GM21619 (cell line): ENCODE measurements around the gene IMMP1L.

Source experiments
- ATAC-seq: cut with Tn5 transposase; IDR thresholded peaks from one replicate; pipeline ENCODE4 v1.9.1; 2021; ENCODE audit not compliant: unreplicated experiment

IMMP1L gene

DNA sequence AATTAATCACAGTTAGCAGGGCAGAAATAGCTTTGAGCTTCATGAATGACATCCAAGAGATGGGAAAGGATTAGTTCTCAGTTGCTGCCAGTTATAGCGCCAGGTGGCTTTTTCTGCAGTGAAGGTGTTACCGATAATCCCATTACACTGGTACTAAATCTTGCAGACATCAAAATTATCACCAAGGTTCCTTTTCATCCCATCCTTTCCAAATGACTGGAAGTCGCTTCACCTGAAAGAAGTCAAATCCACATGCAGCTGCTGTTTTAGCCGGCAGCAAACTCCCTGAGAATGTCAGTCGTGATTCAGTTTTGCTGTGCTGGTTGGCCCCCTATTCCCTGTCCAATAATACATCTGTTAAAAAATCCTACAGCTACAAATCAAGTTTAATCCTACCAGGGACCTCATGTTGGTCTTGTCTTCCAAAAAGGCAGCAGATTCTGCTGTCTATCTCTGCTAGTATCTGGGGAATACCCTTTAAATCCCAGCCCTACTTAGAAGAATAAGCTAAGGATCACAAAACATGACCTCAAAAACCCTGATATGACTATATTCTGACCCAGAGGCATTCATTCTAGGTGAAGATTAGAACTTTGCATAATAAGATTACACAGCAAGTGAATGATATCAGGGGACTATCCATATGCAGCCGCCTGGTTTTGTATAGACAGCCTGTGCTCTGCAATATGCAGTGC lies 31.7 kb downstream of the IMMP1L start:
- ATAC-seq: no peak

DNA sequence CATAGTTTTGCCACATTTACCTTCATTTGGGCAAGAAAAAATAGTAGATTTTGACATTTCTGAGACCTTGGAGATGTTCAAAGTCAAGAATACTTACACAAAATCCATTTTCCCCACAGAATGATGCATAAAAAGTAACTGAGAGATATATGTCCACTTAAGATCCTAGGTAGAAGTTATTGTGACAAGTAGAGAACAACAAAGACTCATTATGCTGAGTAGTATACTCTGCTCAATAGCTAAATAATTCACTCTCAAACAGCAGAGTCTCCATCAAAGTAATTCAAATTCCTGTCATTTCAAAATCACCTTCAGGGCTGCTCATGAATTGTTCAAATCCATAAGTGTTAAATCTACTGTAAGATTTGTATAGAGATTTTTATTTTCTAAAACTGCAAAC lies 35.3 kb downstream of the IMMP1L start:
- ATAC-seq: no peak

DNA sequence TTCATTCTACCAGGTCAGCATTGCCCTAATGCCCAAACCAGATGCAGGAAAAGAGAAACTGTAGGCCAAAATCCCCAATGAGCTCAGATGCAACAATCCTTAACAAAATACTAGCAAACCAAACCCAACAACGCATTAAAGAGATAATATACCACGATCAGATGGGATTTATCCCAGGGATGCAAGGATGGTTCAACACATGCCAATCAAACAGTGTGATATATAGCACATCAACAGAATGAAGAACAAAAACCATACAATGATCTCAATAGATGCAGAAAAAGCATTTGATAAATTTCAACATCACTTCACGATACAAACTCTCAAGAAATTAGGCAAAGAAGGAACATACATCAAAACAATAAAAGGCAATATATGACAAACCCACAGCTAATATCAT lies 45.0 kb downstream of the IMMP1L start:
- no peak for ATAC-seq

DNA sequence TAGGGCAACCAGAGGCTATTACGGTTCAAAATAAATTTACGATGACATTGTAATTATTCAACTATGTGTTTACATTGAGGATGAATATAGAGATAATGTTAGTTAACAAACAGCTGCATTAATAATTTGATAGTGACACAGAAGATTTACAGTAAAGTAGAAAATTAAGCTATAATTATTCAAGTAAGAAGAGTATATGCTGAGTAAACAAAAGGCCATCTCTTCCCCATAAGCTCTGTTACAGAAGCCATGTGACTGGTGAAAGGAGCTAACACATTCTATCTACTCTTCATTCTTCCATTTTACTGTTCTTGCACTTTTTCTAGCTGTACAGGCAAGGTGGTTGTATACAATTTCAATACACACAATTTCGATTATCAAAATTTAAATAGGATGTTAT lies 54.2 kb downstream of the IMMP1L start:
- ATAC-seq: no peak

DNA sequence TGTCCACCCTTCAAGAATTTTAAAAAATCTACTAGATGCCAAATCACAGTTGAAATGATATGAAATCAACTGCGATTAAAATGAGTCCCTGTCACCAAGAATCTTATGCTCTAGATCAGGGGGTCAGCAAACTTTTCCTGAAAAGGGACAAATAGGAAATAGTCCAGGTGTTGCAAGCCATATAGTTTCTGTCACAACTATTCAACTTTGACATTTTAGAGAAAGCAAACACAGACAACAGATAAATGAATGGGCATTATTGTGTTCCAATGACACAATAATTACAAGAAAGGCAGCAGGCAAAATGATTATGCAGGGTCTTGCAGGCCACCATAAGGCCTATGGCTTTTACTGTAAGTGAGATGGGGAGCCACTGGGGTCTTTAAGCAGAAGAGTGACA lies 58.6 kb downstream of the IMMP1L start:
- ATAC-seq: no peak

DNA sequence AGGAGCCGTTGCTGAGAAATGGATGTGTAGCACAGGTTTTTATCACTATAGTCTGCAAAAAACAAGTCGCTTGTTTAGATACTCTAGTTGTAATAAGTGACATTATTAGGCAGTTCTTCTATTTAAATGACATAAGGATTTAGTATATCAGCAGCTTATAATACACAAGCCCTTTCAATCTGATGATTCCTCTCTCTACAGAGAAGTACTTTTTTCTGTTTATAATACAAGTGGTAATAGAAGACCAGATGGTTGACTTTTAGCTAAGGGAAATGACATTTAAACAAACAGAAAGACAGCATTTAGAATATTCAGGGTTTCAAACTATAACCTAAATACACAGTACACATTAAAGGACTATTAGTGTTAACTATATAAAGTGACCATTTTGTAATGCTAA lies 60.4 kb downstream of the IMMP1L start:
- ATAC-seq: no peak

DNA sequence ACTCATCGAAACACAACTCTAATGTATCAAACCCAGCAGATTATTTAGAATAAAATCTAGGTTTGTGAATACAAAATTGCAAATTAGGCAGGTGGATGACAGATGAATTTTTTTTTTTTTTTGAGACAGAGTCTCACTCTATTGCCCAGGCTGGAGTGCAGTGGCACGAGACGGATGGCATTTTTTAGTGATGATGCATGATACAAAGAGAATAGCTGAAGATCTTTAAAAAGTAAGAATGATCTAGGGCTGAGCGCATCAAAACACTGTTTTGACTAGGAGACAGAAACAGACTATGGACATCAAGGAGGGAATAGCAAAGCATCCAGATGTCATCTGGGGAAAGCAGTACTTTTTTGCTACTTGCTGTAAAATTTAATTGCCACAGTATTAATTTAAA lies 63.8 kb downstream of the IMMP1L start:
- ATAC-seq: no peak

DNA sequence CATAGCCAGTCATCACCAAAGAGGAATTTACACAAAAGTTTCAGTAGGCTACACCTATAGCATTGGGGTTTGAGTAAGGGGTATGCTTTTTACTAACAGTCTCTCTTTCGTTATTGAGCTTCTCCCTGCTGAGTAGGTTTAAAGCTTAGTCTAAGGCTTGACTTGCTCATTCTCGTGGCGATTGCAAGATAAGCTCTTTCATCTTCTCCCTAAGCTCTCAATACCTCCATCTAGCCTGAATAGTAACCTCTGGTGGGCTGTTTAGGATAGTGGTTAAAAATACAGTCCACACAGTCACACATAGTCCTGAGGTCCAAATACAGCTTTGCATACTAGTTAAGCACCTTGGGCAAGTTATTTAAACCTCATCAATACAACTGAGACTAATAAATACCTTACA lies 65.6 kb downstream of the IMMP1L start:
- peak; percentile 47 for ATAC-seq

DNA sequence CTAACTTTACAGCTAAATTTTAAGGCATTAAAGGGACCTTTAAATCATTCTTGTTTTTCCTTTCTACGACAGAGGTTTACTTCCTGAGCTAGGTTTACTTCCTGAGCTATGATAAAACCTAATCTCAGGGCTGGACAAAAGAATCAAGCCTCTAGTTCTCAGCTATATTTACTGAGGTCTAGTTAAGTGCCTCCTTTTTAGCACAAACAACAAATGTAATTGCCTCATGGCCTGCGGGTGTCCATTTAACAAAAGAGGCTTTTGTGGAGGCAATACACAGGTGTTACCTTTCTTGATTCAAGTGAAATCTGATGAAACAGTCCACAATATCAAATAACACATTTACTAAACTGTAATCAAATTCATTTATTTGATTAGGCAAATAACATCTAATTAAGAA lies 67.3 kb downstream of the IMMP1L start:
- ATAC-seq: no peak

DNA sequence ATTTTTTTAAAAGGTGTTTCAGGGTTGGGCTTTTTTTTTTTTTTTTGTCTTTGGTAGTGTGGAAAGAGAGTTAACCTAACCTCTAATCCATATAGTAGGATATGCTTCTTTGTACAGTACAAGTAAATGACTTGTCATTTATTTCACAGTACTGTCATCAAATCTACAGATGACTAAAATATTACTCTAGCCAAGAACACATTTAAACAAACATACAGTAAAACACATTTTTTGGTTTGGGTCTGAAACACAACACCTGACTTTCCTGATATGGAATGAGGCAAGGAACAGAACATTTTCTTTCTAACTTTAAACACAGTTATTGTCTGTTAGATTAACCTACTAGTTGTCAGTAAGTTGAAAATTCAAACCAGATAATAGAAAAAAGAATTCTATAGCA lies 68.1 kb downstream of the IMMP1L start:
- no peak for ATAC-seq

DNA sequence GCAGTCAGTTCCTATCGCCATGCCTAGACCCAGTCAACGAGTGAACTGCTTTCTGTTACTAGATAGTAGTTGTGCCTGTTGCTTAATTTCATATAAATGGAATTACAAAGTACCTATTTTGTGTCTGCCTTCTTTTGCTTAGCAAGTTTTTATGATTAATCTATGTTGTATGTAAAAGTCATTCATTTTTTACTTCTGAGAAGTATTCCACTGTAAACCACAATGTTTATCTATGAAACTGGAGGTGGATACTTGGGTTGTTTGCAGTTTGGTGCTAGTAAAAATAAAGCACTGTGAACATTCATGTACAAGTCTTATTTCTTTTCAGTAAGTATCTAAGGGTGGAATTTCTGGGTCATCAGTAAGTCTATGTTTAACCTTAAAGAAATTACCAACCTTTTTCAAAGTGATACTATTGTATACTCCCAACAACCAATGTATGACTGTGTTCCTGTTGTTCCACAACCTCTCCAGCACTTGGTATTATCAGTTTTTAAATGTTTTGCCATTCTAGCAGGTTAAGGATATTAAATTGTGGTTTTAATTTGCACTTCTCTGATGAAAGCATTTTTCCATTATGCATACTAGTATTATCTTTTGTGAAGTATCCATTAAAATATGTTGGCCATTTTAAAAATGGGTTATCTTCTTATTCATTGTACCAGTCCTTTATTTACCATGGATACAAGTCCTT lies 71.5 kb downstream of the IMMP1L start:
- no peak for ATAC-seq

DNA sequence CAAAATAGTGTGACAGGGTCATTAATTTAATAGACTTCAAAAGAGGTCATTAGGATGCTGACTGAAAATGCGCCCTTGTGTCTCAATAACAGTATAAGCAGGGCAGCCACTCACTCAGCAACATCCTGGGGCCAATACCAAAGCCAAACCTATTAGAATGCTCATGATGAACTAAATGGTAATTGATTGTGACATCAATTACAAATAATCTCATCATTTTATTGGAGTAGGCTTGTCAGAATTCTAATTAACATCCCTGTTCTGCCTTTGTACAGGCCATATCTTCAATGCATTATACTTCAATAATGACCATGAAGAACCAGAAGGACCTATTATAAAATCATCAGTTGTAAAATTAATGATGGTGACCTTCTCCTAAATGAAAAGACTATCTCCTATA lies 75.6 kb downstream of the IMMP1L start:
- ATAC-seq: no peak

DNA sequence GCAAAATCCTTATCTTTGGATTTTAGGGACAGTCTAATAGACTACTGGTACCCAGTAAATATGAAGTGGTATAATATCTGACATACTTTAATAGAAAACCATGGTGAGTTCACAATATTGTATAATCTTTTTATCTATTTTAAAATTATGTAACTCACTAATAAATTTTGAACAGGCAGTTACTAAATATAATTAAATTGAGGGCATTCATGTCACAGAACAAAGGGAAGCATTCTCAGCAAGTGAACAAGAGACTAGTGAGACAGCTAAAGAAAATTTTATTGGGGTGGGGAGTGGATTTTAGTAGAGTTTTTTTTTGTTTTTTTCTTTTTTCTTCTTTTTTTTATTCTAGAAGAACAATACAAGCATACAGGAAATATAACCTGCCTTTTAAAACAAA lies 84.8 kb downstream of the IMMP1L start:
- no peak for ATAC-seq

DNA sequence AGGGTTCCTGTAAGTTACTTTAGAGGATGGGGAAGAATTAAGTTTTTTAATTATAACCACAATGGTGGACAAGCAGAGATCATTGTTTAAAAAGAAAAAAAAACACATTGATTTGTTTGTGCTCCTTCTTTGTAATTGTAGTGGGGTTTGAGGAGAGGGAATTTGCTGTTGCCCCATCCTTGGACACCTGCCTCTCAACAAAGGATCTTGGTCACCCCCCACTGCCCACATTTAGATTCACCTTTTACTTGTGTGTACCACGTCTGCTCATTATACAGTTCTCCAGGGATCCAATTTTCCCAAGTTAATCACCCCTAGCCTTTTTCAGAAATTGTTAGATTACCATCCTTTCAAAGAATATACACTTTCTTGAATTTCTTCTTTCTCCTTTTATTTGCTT lies 86.7 kb downstream of the IMMP1L start:
- ATAC-seq: no peak

DNA sequence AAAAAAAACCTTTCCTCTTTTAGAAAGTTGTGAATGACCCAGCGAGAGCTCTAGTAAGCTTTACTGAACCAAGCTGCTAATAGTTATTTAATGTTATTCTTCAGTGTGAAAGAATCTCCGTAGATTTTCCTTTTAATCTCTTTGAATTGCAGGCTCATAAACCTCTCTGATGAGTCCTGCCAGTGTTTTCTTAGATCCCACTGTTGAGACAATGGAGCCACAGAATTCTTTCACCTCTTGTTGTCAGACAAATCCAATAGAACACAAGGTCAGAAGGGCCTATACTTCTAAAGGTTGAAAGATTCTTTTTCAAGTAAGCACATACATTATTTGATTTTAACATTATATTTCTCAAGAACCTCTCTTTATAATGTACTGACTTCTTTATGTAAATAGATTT lies 87.6 kb downstream of the IMMP1L start:
- no peak for ATAC-seq

DNA sequence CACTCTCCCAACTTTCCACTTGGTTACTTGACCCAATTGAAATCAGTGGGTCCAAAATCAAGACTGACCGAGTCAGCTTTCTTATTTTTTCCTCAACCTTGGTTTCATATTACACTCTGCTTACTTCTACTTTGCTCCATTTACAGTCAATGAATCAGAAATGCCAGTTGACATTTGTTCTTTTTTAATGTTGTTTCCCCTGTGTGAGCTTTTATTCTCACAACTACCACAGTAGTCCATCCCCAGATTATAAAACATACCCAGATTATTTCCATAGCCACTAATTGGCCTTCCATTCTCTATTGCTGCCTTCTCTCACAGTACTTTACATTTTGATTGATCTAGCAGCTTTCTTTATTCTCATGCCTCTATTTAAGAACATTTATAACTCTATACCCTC lies 89.8 kb downstream of the IMMP1L start:
- ATAC-seq: no peak

DNA sequence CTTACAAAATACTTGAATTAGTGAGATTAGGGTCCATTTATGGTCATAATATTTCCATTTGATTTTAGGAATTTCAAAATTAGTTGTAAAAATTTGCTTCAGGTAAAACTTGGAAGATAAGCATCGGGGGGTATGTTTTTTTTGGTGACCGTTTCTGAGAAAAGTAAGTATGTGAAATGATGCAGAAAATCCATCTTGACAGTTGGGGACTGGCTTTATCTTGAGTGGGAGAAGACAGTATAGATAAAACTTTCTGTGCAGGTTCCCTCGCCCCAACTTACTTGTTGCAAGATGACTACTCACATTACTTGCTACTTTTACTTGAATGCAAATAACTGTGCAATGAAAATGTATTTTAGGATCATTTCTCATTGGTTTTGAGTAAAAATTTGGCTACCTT lies 90.3 kb downstream of the IMMP1L start:
- no peak for ATAC-seq

DNA sequence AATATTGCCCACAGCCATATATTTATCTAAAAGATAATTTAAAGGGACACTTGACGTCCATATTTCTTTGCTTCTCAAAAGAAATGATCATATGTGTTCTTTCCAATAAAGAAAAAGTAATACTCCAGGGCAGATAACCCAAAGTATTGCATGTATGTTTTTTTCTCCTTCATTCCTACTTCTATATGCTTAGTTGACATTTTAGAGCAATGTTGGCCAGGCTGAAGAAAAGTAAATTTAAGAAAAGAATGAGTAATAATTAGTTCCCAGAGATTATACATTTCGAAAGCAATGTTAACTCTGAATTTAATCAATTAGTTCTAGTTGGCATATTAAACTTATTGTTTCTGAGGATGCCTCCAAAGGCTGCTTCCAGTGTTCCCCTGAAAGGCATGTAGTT lies 91.6 kb downstream of the IMMP1L start:
- ATAC-seq: no peak

DNA sequence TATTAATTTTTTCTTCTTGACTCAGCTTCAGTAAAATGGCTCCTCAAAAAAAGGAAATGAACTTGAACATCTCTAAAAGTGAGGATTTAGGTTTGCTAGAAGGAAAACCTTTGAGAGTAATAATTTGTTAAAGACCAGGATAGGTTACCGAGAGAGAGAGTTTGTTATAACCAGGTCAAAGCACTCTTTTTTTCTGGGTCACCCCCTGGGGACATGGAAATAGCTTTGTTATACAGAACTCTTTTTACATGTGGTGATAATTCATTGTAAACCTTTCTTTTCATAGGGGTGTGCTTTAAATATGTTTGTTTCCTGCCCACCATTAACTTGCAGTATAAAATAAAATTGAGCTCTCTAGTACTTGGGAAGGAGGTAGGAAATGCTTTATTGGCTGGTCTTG lies 92.1 kb downstream of the IMMP1L start:
- ATAC-seq: no peak

DNA sequence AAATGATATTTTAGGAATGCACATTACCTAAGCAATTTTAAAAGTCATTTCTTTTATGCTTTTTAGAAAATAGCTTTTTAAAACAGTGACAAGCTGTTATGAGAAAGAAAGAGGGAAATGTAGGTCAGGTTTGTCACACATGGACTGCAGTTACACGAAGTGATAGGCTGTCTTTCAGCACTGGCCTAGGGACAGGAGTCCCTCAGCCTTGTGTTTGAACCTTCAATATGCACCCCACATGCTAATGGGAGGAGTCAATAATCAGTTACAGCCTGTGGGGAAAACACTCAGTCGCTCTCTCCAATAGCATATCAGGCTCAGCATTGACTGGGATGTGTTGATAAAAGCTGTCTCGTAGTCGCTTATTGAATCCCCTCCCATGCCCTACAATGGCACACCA lies 94.0 kb downstream of the IMMP1L start:
- no peak for ATAC-seq

DNA sequence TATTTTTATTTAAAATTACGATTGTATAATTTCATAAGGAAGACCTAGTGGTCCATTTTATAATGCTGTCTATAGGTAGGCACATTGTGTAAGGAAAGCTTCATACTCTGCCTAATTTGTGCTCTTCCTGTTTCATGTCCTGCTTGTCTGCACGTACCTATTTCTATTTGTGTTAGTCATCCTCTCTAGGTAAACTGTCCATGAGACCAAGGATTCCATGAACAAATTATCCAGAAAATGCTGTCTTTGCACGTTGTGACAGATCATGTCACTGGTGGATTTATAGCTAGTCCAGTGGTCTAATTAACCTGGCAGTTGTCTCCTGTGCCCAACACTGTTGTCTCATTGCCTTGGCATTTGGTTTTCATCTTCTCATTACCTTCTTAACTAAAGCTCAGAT lies 95.1 kb downstream of the IMMP1L start:
- ATAC-seq: no peak

DNA sequence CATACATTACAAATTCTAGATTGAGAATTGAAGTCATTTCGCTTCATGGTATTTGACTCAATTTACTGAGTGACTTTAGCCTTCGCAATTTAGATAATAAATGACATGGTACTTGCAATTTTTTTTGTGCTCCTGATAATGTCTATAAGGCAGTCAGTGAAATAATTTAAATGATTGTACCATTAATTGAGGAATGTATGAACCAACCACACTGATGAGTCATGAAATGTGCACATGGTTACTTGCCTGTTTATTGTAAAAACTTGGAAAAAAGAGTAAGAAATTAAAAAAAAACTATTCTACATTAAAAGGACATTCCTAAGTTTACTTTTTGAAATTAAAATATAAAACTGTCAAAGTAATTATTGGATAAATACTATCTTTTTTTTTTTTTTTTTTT lies 96.5 kb downstream of the IMMP1L start:
- no peak for ATAC-seq

DNA sequence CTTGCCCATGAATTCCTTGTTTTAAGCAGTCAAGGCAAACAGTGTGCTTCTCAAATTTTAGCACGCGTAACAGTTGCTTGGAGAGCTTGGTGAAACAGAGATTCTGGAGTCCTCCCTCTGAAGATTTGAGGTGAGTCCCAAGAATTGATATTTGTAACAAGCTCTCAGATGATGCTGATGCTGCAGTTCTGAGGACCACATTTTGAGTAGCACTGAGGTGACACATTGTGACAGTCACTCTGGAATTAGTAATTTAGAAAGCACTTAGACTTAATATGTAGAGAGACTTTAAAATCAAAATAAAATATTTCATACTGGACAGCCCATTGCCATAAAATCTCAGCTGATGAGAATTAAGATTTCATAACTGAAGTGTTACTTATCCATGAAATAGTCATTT lies 101.2 kb downstream of the IMMP1L start:
- no peak for ATAC-seq
